Erythroblast (primary cell): ENCODE measurements around the gene GPR68.
A peak's percentile ranks its signal among the peaks of the same experiment; 100 is the strongest.

Experiments
- DNase-seq, 2 experiments: peaks; one replicate each; lab custom pipeline; 2025; lab: John Stamatoyannopoulos, UW
- GATA1 ChIP-seq: IDR thresholded peaks from 2 replicates; pipeline ENCODE4 v1.6.1; 2011; ENCODE audit warnings: low read depth, mild to moderate bottlenecking, control low read depth, low read length, moderate library complexity
- POLR2A ChIP-seq: IDR thresholded peaks from 2 replicates; pipeline ENCODE4 v1.6.1; 2011; ENCODE audit warnings: mild to moderate bottlenecking, low read length

Gene GPR68

GRCh38 chr14:91221270-91221669 is 23.2 kb downstream of the GPR68 start:
- no peak for DNase-seq
- TF ChIP-seq GATA1 = no peak
- no peak for TF ChIP-seq POLR2A

- no peak for TF ChIP-seq GATA1
- TF ChIP-seq POLR2A = no peak
- no peak for DNase-seq
Observed at GRCh38 chr14:91220581-91221000, 23.9 kb downstream of the GPR68 start.

- TF ChIP-seq GATA1 = no peak
- TF ChIP-seq POLR2A = no peak
- DNase-seq = no peak
Observed at GRCh38 chr14:91219517-91220389, 24.8 kb downstream of the GPR68 start.

- no peak for TF ChIP-seq POLR2A
- no peak for TF ChIP-seq GATA1
- no peak for DNase-seq
Observed at GRCh38 chr14:91218014-91218413, 26.5 kb downstream of the GPR68 start.

GRCh38 chr14:91216731-91217226 is 27.7 kb downstream of the GPR68 start:
- TF ChIP-seq GATA1 = no peak
- TF ChIP-seq POLR2A = no peak
- no peak for DNase-seq

- TF ChIP-seq GATA1 (no peak), POLR2A (no peak)
- DNase-seq = no peak
Observed at GRCh38 chr14:91215381-91215780, 29.1 kb downstream of the GPR68 start.

GRCh38 chr14:91214306-91214705 is 30.2 kb downstream of the GPR68 start:
- DNase-seq = no peak
- TF ChIP-seq GATA1 (no peak), POLR2A (no peak)

GRCh38 chr14:91211017-91211416 is 33.5 kb downstream of the GPR68 start:
- DNase-seq = no peak
- no peak for TF ChIP-seq POLR2A
- no peak for TF ChIP-seq GATA1

GRCh38 chr14:91207008-91207407 is 37.5 kb downstream of the GPR68 start:
- TF ChIP-seq GATA1 (no peak), POLR2A (no peak)
- DNase-seq = no peak

GRCh38 chr14:91205459-91205858 is 39.0 kb downstream of the GPR68 start:
- TF ChIP-seq GATA1 (no peak), POLR2A (no peak)
- DNase-seq = no peak

- TF ChIP-seq GATA1 (no peak), POLR2A (no peak)
Observed at GRCh38 chr14:91204657-91205056, 39.8 kb downstream of the GPR68 start.

GRCh38 chr14:91202234-91202974 is 42.1 kb downstream of the GPR68 start:
- no peak for TF ChIP-seq POLR2A
- no peak for TF ChIP-seq GATA1
- peak; percentile 36 to 43 for DNase-seq

More at GRCh38 chr14:91204657-91205056, 39.8 kb downstream of the GPR68 start:
- no peak for DNase-seq

- peak in 1 of 2 experiments; percentile 12 for DNase-seq
Observed at GRCh38 chr14:91200802-91201201, 43.7 kb downstream of the GPR68 start.

GRCh38 chr14:91197631-91198030 is 46.9 kb downstream of the GPR68 start:
- no peak for DNase-seq
- TF ChIP-seq GATA1 = no peak
- no peak for TF ChIP-seq POLR2A
